Neural cell (in vitro differentiated cells): ENCODE results near the gene EVA1A. TPM values are rescaled to one million over a fixed set of nuclear protein-coding genes. Genes with fewer than 3 reads are reported as not detected.

Source experiments
- H2AFZ ChIP-seq: fragments of 200-600, 300-800 bp; sonication (generic), shearing (Covaris generic); 2 replicates; pipeline ENCODE4 v1.6.0; 2014; ENCODE audit warnings: low read depth, mild to moderate bottlenecking, antibody characterized with exemption, low read length, moderate library complexity
- H3F3A ChIP-seq: fragments of 200-600 bp; shearing (Covaris generic); 2 replicates; pipeline ENCODE4 v1.6.1; 2016; ENCODE audit warnings: mild to moderate bottlenecking, moderate library complexity, mixed read lengths, antibody characterized with exemption, low read length; ENCODE audit not compliant: insufficient read depth, poor library complexity, severe bottlenecking
- H3K27ac ChIP-seq: fragments of 200-600, 300-800 bp; sonication (generic), shearing (Covaris generic); 2 replicates; pipeline ENCODE4 v1.5.1; 2014; ENCODE audit warnings: mild to moderate bottlenecking, low read length, moderate library complexity
- H3K27me3 ChIP-seq: fragments of 300-800, 200-600 bp; sonication (generic), shearing (Covaris generic); 2 replicates; pipeline ENCODE4 v1.6.0; 2014; ENCODE audit warnings: mild to moderate bottlenecking, low read depth, low read length, moderate library complexity; ENCODE audit not compliant: insufficient read depth
- H3K36me3 ChIP-seq: fragments of 300-800, 200-600 bp; sonication (generic), shearing (Covaris generic); 2 replicates; pipeline ENCODE4 v1.5.1; 2014; ENCODE audit warnings: mild to moderate bottlenecking, antibody characterized with exemption, low read length, moderate library complexity; ENCODE audit not compliant: insufficient read depth
- H3K4me2 ChIP-seq: fragments of 300-800, 200-600 bp; sonication (generic), shearing (Covaris generic); 2 replicates; pipeline ENCODE4 v1.6.0; 2014; ENCODE audit warnings: mild to moderate bottlenecking, low read length
- H3K4me3 ChIP-seq: fragments of 300-800, 200-600 bp; sonication (generic), shearing (Covaris generic); 2 replicates; pipeline ENCODE4 v1.5.1; 2014; ENCODE audit warnings: mild to moderate bottlenecking, low read length, moderate library complexity
- H3K79me2 ChIP-seq: fragments of 200-600 bp; shearing (Covaris generic); replicated peaks from 2 replicates; pipeline ENCODE4 v1.6.0; 2014; ENCODE audit warnings: mild to moderate bottlenecking, low read length, moderate library complexity; ENCODE audit not compliant: insufficient read depth
- H3K9ac ChIP-seq: fragments of 300-800, 200-600 bp; sonication (generic), shearing (Covaris generic); 2 replicates; pipeline ENCODE4 v1.6.1; 2016; ENCODE audit warnings: mild to moderate bottlenecking, low read length, mixed read lengths
- H3K9me2 ChIP-seq: fragments of 200-600 bp; shearing (Covaris generic); 2 replicates; pipeline ENCODE4 v1.6.1; 2016; ENCODE audit warnings: mild to moderate bottlenecking, low read length, mixed read lengths; ENCODE audit not compliant: insufficient read depth
- H3K9me3 ChIP-seq: fragments of 200-600, 300-800 bp; sonication (generic), shearing (Covaris generic); 2 replicates; pipeline ENCODE4 v1.6.1; 2016; ENCODE audit warnings: mild to moderate bottlenecking, mixed run types, low read length, moderate library complexity, mixed read lengths
- H4K20me1 ChIP-seq: fragments of 200-600 bp; shearing (Covaris generic); 2 replicates; pipeline ENCODE4 v1.6.1; 2016; ENCODE audit warnings: mild to moderate bottlenecking, mixed run types; ENCODE audit not compliant: insufficient read depth
- CTCF ChIP-seq: fragments of 450-650 bp; IDR thresholded peaks from 2 replicates; pipeline ENCODE4 v1.5.1; 2014; ENCODE audit warnings: antibody characterized with exemption, mild to moderate bottlenecking, moderate library complexity; ENCODE audit not compliant: poor library complexity, severe bottlenecking
- EZH2 ChIP-seq: fragments of 200-600, 300-800 bp; shearing (Covaris generic), sonication (generic); IDR thresholded peaks from 2 replicates; pipeline ENCODE4 v1.6.1; 2014; ENCODE audit warnings: antibody characterized with exemption, low read length, borderline replicate concordance, mild to moderate bottlenecking; ENCODE audit not compliant: insufficient read depth, poor library complexity, severe bottlenecking
- MXI1 ChIP-seq: fragments of 450-650 bp; conservative IDR thresholded peaks from 2 replicates; pipeline ENCODE4 v1.6.1; 2014; ENCODE audit warnings: antibody characterized with exemption, mild to moderate bottlenecking; ENCODE audit not compliant: poor library complexity, severe bottlenecking
- RAD21 ChIP-seq: fragments of 450-650 bp; conservative IDR thresholded peaks from 2 replicates; pipeline ENCODE4 v1.6.1; 2014; ENCODE audit warnings: antibody characterized with exemption, mild to moderate bottlenecking, moderate library complexity
- REST ChIP-seq: IDR thresholded peaks from 2 replicates; pipeline ENCODE4 v1.6.1; 2012; ENCODE audit warnings: borderline replicate concordance
- polyA plus RNA-seq: library from polyadenylated mRNA; depleted of rRNA; stranded (reverse); fragments of >200 nt; gene quantifications from 2 replicates; pipeline ENCODE4 v1.2.3, GENCODE V29; 2014

Gene EVA1A
- polyA plus RNA-seq, 1 donor from 2014 or later, result not detected

- H4K20me1 ChIP-seq, result no peaks in the 10 kb centered on the region
- TF ChIP-seq REST, result no peak
- no peaks in the 10 kb centered on the region for H3K9me2 ChIP-seq
- H3K27ac ChIP-seq, result no peak overlapping the region
- H3K9me3 ChIP-seq, result no peaks in the 10 kb centered on the region
- no peaks in the 10 kb centered on the region for H3K27me3 ChIP-seq
- no peak overlapping the region for H2AFZ ChIP-seq
- no peaks in the 10 kb centered on the region for H3K79me2 ChIP-seq
- H3K4me3 ChIP-seq, result no peak overlapping the region
- H3K4me2 ChIP-seq, result no peak overlapping the region
- H3F3A ChIP-seq, result no peaks in the 10 kb centered on the region
- no peaks in the 10 kb centered on the region for H3K36me3 ChIP-seq
- no peak overlapping the region for H3K9ac ChIP-seq
These were observed 42.1 kb upstream of the EVA1A start for GRCh38 chr2:75602724-75603342.

GRCh38 chr2:75600461-75601011 is 39.8 kb upstream of the EVA1A start:
- no peaks in the 10 kb centered on the region for H3K27me3 ChIP-seq
- no peak overlapping the region for H3K9ac ChIP-seq
- no peaks in the 10 kb centered on the region for H3K9me3 ChIP-seq
- no peaks in the 10 kb centered on the region for H3K36me3 ChIP-seq
- no peaks in the 10 kb centered on the region for H3F3A ChIP-seq
- no peak overlapping the region for H2AFZ ChIP-seq
- H4K20me1 ChIP-seq, result no peaks in the 10 kb centered on the region
- H3K27ac ChIP-seq, result no peak overlapping the region
- H3K9me2 ChIP-seq, result no peaks in the 10 kb centered on the region
- H3K79me2 ChIP-seq, result no peaks in the 10 kb centered on the region
- H3K4me3 ChIP-seq, result no peak overlapping the region
- no peak for TF ChIP-seq RAD21
- no peak for TF ChIP-seq CTCF
- no peak for TF ChIP-seq MXI1
- no peak for TF ChIP-seq REST
- TF ChIP-seq EZH2, result no peak
- no peak overlapping the region for H3K4me2 ChIP-seq
